Right kidney (tissue), 1 donor: ENCODE data around the gene HRC.
"Not testable (repeated sequence)": the region's sequence is repeated elsewhere in the genome, so short reads cannot be mapped to it uniquely, and the experiment has no call there.

ENCODE experiments used
- DNase-seq: peaks from one replicate; pipeline ENCODE4 v3.0.0-alpha.2; 2016

HRC gene

GRCh38 chr19:49165111-49165750, 10.0 kb upstream of the HRC start:
- DNase-seq = no peak

- no peak for DNase-seq
These were observed 6.8 kb upstream of the HRC start for GRCh38 chr19:49161987-49162386.

DNA sequence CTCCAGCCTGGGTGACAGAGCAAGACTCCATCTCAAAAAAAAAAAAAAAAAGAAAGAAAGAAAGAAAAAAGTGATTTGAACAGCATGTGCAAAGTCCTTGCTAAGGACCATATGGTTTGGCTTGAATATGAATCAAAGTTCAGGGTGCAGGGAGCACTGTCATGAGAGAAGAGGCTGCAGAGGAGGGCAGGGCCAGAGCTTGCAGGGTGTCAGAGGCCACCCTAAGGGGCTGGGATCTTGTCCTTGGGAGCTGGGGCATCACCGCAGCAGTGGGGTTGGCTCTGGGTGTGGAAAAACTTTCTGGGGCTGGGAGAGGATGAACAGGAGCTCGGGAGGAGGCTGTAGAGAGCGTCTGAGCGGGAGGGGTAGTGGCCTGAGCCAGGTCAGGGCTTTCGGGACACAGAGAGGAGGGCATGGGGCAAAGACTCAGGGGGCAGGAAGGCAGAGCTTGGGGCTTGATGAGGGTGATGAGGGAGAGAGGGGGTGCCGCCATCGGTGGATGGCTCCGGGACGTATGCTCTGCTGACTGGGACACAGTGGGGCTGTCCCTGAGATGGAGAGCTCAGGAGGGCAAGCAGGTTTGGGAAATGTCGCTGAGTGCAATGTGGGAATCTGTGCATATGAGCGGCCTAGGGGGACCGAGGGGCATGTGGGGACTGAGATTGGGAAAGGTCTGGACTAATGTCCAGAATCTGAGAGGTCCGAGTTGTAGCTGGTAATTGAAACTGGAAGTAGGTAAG, 5.4 kb upstream of the HRC start:
- DNase-seq = no peak

DNA sequence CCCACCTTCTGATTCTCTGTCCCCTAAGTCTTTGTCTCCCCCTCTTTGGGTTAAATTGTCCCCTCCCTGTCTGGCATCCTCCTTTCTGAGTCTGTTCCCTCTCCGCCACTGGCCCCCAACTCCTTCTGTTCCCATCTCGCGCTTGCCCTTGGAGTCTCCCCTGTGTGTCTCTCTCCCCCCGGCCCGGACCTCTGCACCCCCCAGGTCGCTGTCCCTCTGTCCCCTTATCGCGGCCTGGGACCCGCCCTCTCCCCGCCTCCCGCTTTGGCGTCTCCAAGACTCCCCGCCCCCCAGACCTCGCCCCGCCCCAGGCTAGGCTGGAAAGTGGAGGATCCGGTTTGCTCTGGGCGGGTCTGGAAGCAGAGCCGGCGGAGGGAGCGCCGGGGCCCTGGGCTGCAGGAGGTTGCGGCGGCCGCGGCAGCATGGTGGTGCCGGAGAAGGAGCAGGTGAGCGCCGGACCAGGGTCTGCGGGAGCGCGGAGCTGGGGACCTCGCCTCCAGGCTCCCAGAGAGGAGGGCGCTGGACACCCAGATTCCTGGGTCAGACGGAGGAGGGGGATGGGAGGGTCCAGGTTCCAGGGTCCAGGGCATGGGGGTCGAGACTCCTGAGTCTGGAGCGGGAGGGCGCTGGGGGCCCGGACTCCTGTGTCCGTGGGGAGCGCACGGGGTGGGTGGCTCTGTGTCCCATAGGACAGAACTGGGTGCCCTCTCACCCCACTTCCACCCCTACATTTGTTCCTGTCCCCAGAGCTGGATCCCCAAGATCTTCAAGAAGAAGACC, 2.4 kb upstream of the HRC start, which contains the start of gene TRPM4:
TSS of gene TRPM4 (plus strand) at position 348 of the 780 bp plus-strand sequence. CDS start at position 423, 75 bp downstream.
- peak; percentile 76 for DNase-seq

GRCh38 chr19:49155820-49156346, 687 bp upstream of the HRC start:
- peak; percentile 56 for DNase-seq

DNA sequence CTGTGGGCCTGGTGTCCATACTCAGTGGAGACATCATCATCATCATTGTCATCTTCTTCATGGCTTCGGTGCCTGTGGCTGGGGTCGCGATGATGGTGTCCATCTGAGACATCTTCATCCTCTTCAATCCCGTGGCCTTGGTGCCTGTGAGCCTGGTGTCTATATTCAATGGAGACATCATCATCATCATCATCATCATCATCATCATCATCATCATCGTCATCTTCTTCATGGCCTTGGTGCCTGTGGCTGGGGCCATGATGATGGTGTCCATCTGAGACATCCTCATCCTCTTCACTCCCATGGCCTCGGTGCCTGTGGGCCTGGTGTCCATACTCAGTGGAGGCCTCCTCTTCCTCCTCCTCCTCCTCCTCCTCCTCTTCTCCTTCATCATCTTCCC, 917 bp downstream of the HRC start:
- DNase-seq = no peak

DNA sequence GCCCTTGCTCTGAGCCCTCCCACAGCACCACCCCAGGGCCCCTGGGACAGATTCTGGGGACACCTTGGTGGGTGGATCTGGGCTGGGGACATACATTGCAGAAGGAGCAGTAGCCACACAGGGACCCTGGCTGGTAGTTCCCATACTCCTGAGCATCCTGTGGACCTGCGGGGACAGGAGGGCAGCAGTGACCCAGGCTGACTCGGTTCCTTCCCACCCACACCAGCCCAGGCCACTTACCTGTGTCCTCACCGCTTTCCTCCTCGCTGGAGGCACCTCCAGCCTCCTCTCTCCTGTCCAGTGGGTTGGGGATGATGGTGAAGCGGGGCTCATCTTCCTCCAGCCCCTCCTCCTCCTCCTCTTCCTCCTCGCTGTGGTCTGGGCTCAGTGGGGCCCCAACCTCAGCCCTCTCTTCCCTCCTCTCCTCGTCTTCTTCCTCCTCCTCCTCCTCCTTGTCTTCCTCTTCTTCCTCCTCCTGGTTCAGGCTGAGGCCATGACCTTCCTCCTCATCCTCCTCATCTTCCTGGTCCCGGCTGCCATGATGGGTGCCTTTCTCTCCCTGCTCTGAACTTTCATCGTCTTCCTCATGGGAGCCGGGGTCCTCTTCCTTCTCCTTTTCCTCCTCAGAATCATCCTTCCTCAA, 1.9 kb downstream of the HRC start:
- DNase-seq = no peak

DNA sequence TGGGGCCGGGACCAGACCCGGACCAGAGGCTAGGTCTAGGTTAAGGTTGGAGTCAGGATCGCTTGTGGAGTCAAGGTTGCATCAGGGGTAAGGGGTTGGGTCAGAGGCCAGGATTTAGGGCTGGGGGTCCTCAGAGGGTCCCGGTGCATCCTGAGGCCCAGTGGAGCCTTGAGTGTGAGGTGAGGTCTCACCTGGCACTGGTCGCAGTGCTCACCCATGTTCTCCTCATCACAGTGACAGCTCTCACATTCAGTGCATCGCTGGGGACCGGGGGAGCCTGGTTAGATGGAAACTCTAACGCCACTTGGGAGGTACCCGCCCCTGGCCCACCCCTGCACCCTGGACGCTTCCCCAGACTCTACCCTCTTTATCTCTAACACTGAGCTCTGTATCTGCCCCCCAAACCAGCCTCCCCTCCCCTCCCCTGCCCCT, 3.1 kb downstream of the HRC start:
- no peak for DNase-seq

DNA sequence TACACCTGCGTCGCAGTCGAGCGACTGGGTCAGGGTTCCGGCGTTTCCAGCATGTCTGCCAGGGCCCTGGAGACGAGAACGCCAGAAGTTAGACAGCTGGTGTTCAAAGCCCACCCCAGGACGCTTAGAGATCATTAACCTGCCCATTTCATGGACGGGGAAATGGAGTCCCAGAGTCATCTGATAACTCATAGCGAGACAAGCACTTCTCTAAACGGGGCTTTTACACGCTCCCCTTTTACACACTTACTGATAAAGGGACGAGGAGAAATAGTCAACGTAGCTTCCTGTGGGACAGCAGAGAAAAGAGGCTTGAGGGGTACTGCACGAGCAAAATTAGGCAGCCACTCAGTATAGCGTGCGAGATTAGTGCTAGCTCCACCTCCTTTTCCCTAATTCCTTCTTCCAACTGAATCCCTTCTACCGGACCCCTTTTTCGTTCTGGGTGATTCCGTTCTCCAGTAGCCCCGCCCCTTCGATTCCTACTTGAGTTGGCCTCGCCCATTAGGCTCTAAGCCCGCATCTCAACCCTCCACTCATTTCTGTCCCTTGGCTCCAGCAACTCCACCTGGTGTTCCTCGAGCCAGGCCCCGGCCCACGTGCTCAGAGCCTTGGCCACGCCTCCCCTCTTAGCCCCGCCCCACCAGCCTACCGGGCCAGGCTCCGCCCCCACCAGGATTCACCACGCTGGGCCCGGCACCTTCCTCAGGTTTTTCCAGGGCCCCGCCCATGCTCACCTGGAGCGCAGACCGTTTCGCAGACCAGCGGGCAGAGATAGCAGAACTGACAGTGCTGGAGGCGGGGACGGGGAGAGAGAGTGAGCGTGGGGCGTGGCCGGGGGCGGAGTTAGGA, 3.7 kb downstream of the HRC start:
- no peak for DNase-seq

- DNase-seq = no peak
These were observed 4.3 kb downstream of the HRC start for GRCh38 chr19:49150944-49151243.

GRCh38 chr19:49150106-49150943, 4.9 kb downstream of the HRC start:
- peak; percentile 100 for DNase-seq

DNA sequence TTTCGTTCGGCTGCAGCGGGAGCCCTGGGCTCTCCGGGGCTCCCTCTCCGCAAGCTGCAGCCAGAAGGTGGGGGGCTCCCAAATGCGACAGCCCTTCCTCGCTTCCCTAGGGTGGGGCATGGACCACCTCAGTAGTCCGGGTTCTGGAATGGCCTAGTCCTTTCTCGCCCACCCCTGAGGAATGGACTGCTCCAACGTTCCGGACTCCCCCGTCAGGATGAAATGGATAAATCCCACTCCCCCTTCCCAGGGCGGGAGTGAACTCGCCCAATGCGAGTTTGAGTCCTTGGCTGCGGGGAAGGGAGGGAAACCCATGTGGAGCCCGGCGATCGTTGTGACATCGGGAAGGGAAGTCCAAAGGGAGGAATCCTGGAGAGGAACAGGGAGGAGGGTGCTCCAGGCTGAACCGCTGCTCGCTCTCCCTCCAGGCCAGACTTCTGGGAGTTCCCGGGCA, 5.5 kb downstream of the HRC start:
- DNase-seq = no peak

- peak; percentile 86 for DNase-seq
These were observed 6.2 kb downstream of the HRC start for GRCh38 chr19:49148784-49149651.

GRCh38 chr19:49148044-49148682, 7.0 kb downstream of the HRC start:
- no peak for DNase-seq

- DNase-seq = not testable (repeated sequence)
These were observed 8.8 kb downstream of the HRC start for GRCh38 chr19:49146408-49146770.

- DNase-seq = peak; percentile 80
These were observed 9.4 kb downstream of the HRC start for GRCh38 chr19:49145573-49146407.

DNA sequence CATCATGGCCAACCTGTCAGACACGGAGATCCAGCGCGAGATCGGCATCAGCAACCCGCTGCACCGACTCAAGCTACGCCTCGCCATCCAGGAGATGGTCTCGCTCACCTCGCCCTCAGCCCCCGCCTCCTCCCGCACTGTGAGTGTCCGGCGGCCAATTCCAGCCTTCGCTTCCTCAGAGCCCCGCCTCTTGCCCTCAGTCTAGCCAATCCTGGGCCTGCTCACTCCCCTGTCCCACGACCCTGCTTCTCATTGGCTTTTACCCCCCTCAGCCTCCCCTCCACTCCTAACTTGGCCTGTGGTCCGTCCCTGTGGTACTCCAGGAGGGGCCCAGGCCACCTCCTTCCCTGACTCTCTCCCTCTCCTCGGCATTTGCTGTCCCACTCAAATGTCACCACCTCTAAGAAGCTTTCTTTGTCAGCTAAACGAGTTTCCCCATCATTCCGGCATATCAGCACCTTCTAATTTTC, 12.3 kb downstream of the HRC start:
- DNase-seq = peak; percentile 73

- DNase-seq = no peak
These were observed 13.8 kb downstream of the HRC start for GRCh38 chr19:49141352-49141751.
